Fibroblast of lung (primary cell): ENCODE measurements around the gene C1R. TPM values are rescaled to one million over a fixed set of nuclear protein-coding genes. Genes with fewer than 3 reads are reported as not detected.

Experiments used
- DNase-seq, 2 donors: peaks; one replicate each; pipeline versions ENCODE4 v3.0.0 to v3.0.0-alpha.2; 2010; ENCODE audit warnings: low read depth in 2 of 2
- H2AFZ ChIP-seq: 2 replicates; pipeline ENCODE4 v1.5.1; 2012; ENCODE audit warnings: low read length, control low read depth, inconsistent platforms
- H3K27ac ChIP-seq: 2 replicates; pipeline ENCODE4 v1.5.1; 2011; ENCODE audit warnings: low read length, control low read depth; ENCODE audit not compliant: insufficient read depth
- H3K27me3 ChIP-seq: 2 replicates; pipeline ENCODE4 v1.5.1; 2011; ENCODE audit warnings: mild to moderate bottlenecking, low read length; ENCODE audit not compliant: control insufficient read depth, insufficient read depth
- H3K36me3 ChIP-seq: 2 replicates; pipeline ENCODE4 v1.5.1; 2011; ENCODE audit warnings: low read length; ENCODE audit not compliant: control insufficient read depth, insufficient read depth
- H3K4me1 ChIP-seq: 2 replicates; pipeline ENCODE4 v1.5.1; 2011; ENCODE audit warnings: low read length; ENCODE audit not compliant: control insufficient read depth, insufficient read depth; ENCODE audit errors: extremely low read depth
- H3K4me2 ChIP-seq: 2 replicates; pipeline ENCODE4 v1.5.1; 2011; ENCODE audit warnings: low read length, control low read depth; ENCODE audit not compliant: insufficient read depth; ENCODE audit errors: extremely low read depth
- H3K4me3 ChIP-seq, 4 experiments: fragments of 200-600 bp in 1 of 4; sonication (generic) in 1 of 4; replicated peaks in 1 of 4; 2 replicates each; pipeline ENCODE4 v1.5.1; 2011 to 2016; ENCODE audit warnings: low read length in 4 of 4, low read depth in 3 of 4, mild to moderate bottlenecking in 3 of 4, control low read depth in 2 of 4, inconsistent platforms in 1 of 4, mixed read lengths in 1 of 4; ENCODE audit not compliant: insufficient read depth in 1 of 4; ENCODE audit errors: control extremely low read depth in 1 of 4
- H3K79me2 ChIP-seq: 2 replicates; pipeline ENCODE4 v1.5.1; 2012; ENCODE audit warnings: mild to moderate bottlenecking, low read length, inconsistent platforms; ENCODE audit not compliant: control insufficient read depth, insufficient read depth
- H3K9ac ChIP-seq: 2 replicates; pipeline ENCODE4 v1.5.1; 2011; ENCODE audit warnings: mild to moderate bottlenecking, low read length, control low read depth; ENCODE audit not compliant: insufficient read depth
- H3K9me3 ChIP-seq: 2 replicates; pipeline ENCODE4 v1.5.1; 2012; ENCODE audit warnings: low read depth, low read length; ENCODE audit not compliant: control insufficient read depth, insufficient read depth
- H4K20me1 ChIP-seq: 2 replicates; pipeline ENCODE4 v1.5.1; 2011; ENCODE audit warnings: low read length; ENCODE audit not compliant: control insufficient read depth, insufficient read depth; ENCODE audit errors: extremely low read depth
- EZH2 ChIP-seq: IDR thresholded peaks from 2 replicates; pipeline ENCODE4 v1.5.1; 2012; ENCODE audit warnings: low read length, control low read depth, mild to moderate bottlenecking; ENCODE audit errors: missing control alignments
- polyA plus RNA-seq, 2 donors: library from polyadenylated mRNA; depleted of rRNA in 1 of 2; stranded (reverse) in 1 of 2; unstranded in 1 of 2; fragments of >200 nt; gene quantifications; 2 replicates each; pipeline ENCODE4 v1.2.1, GENCODE V29; 2011 to 2012; ENCODE audit warnings: missing spikeins in 1 of 2
- total RNA-seq: library from RNA; depleted of rRNA; stranded (reverse); fragments of >200 nt; gene quantifications from 2 replicates; pipeline ENCODE4 v1.2.1, GENCODE V29; 2014
- TF ChIP-seq, protein P1 (sequence below), 2 donors: IDR thresholded peaks in 1 of 2; conservative IDR thresholded peaks in 1 of 2; 1 replicate in 1 of 2; 2 replicates in 1 of 2; pipeline ENCODE4 v1.5.1; 2011 to 2012; ENCODE audit warnings: low read length in 2 of 2, control low read depth in 1 of 2, inconsistent platforms in 1 of 2, low read depth in 1 of 2, mild to moderate bottlenecking in 1 of 2

C1R gene
- total and polyA plus RNA-seq, 2 donors (not counting 1 experiment from before 2014, with no cell fraction given) = 407 to 617 TPM

DNA sequence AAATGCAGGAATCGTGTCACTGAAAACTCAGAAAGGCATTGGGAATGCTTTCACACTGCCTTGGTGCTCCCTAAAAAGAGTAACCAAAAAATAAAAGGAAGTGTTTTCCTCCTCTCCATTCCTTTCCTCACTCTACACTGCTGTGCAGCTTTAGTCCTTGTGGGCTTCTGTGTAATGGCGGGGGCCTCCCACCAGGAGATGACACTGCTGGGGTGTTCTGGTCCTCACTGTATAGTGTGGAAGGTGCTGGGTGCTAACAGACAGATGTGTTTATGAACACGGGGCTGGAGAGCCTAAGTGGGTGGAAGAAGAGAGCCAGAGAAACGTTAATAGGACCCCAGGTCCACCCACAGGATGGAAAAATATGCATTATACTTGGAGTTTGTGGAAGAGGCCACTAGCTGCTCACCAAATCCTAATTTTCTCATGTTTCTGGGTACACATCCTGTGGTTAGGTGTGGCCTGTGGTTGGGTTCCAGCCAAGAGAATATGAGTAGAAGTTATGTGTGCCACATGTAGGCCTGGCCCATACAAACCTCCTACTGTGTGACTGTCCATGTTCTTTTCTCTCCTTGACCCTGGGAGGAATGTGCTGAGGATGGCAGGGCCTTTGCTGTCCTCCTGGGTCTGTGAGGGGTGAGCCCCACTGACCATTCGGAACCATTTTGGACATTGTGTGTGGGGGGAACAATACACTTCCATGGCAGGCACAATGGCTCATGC lies 45.7 kb downstream of the C1R start:
- Histone ChIP-seq H3K27ac (no peak overlapping the region), H4K20me1 (no peaks in the 10 kb centered on the region), H3K4me3 (no peak overlapping the region), H3K36me3 (no peaks in the 10 kb centered on the region), H3K9ac (no peak overlapping the region), H3K9me3 (no peaks in the 10 kb centered on the region), H2AFZ (no peak overlapping the region), H3K4me2 (no peak overlapping the region), H3K27me3 (peaks cover 2% of the 10 kb centered on the region), H3K79me2 (no peaks in the 10 kb centered on the region), H3K4me1 (no peaks in the 10 kb centered on the region)
- DNase-seq = no peak
- TF ChIP-seq, protein P1, sequence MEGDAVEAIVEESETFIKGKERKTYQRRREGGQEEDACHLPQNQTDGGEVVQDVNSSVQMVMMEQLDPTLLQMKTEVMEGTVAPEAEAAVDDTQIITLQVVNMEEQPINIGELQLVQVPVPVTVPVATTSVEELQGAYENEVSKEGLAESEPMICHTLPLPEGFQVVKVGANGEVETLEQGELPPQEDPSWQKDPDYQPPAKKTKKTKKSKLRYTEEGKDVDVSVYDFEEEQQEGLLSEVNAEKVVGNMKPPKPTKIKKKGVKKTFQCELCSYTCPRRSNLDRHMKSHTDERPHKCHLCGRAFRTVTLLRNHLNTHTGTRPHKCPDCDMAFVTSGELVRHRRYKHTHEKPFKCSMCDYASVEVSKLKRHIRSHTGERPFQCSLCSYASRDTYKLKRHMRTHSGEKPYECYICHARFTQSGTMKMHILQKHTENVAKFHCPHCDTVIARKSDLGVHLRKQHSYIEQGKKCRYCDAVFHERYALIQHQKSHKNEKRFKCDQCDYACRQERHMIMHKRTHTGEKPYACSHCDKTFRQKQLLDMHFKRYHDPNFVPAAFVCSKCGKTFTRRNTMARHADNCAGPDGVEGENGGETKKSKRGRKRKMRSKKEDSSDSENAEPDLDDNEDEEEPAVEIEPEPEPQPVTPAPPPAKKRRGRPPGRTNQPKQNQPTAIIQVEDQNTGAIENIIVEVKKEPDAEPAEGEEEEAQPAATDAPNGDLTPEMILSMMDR (conservative IDR thresholded peaks at IDR 0.05 in 1 of 2, IDR thresholded peaks at IDR 0.05 in 1 of 2; ENCODE audit: low read depth in 1 of 2, low read length in 2 of 2) = no peak
- TF ChIP-seq EZH2 = no peak

- Histone ChIP-seq H2AFZ (no peak overlapping the region), H3K27ac (no peak overlapping the region), H4K20me1 (no peaks in the 10 kb centered on the region), H3K4me3 (no peak overlapping the region), H3K9me3 (no peaks in the 10 kb centered on the region), H3K4me2 (no peak overlapping the region), H3K4me1 (no peaks in the 10 kb centered on the region), H3K9ac (no peak overlapping the region), H3K79me2 (no peaks in the 10 kb centered on the region), H3K36me3 (no peaks in the 10 kb centered on the region), H3K27me3 (no peaks in the 10 kb centered on the region)
- TF ChIP-seq, protein P1 (conservative IDR thresholded peaks at IDR 0.05 in 1 of 2, IDR thresholded peaks at IDR 0.05 in 1 of 2; ENCODE audit: low read depth in 1 of 2, low read length in 2 of 2) = no peak
- TF ChIP-seq EZH2 = no peak
- no peak for DNase-seq
These were observed 46.3 kb downstream of the C1R start for GRCh38 chr12:7045913-7046312.

DNA sequence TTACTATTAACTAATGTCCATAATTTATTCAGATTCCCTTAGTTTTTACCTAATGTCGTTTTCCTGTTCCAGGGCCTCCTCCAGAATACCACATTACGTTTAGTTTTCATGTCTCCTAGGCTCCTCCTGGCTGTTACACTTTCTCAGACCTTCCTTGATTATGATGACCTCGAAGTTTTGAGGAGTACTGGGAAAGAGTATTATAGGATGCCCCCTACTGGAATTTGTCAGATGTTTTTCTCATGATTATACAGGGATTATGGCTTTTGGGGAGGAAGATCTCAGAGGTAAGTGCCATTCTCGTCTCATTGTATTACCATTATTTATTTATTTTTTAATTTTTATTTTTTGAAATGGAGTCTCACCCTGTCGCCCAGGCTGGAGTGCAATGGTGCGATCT lies 49.4 kb downstream of the C1R start:
- Histone ChIP-seq H3K27me3 (no peaks in the 10 kb centered on the region), H3K4me3 (no peak overlapping the region), H3K27ac (no peak overlapping the region), H3K4me2 (no peak overlapping the region), H3K36me3 (no peaks in the 10 kb centered on the region), H3K9me3 (no peaks in the 10 kb centered on the region), H3K9ac (no peak overlapping the region), H3K4me1 (no peaks in the 10 kb centered on the region), H2AFZ (no peak overlapping the region), H3K79me2 (no peaks in the 10 kb centered on the region), H4K20me1 (no peaks in the 10 kb centered on the region)
- DNase-seq = peak; percentile 16 to 62
- TF ChIP-seq EZH2 = no peak
- TF ChIP-seq, protein P1 (conservative IDR thresholded peaks at IDR 0.05 in 1 of 2, IDR thresholded peaks at IDR 0.05 in 1 of 2; ENCODE audit: low read depth in 1 of 2, low read length in 2 of 2) = peak; percentile 30 to 48
